Measurements from ENCODE around the gene RSL24D1. TPM values are rescaled to one million over a fixed set of nuclear protein-coding genes. Genes with fewer than 3 reads are reported as not detected.

Gene RSL24D1
- total RNA-seq, 1 experiment from 2014 or later, result 111 TPM

DNA sequence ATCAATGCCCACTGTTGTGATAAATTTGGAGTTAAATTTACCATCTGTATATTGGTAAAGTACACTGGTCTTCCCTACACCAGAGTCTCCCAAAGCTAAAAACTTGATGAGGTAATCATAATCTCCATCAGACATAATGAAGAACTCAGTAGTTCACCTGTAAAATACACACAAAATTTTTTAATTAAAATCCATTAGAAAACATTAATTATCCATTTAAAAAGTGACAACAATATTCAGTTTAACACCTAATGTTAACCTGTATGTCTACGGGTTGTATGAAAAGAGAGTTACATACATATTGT lies 38.0 kb upstream of the RSL24D1 start:
- TF ChIP-seq EZH2 (IDR thresholded peaks at IDR 0.05; ENCODE audit: borderline replicate concordance, low read depth, low read length, poor library complexity, severe bottlenecking), result no peak
- TF ChIP-seq, protein P1, sequence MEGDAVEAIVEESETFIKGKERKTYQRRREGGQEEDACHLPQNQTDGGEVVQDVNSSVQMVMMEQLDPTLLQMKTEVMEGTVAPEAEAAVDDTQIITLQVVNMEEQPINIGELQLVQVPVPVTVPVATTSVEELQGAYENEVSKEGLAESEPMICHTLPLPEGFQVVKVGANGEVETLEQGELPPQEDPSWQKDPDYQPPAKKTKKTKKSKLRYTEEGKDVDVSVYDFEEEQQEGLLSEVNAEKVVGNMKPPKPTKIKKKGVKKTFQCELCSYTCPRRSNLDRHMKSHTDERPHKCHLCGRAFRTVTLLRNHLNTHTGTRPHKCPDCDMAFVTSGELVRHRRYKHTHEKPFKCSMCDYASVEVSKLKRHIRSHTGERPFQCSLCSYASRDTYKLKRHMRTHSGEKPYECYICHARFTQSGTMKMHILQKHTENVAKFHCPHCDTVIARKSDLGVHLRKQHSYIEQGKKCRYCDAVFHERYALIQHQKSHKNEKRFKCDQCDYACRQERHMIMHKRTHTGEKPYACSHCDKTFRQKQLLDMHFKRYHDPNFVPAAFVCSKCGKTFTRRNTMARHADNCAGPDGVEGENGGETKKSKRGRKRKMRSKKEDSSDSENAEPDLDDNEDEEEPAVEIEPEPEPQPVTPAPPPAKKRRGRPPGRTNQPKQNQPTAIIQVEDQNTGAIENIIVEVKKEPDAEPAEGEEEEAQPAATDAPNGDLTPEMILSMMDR (conservative IDR thresholded peaks at IDR 0.05; ENCODE audit: low read depth, low read length), result no peak
- no TSS peak for BruUV-seq (replicated peaks)
- POLR2A ChIA-PET (ENCODE audit: low non-redundant PET), result no interaction called here
- Histone ChIP-seq H3K4me1 (ENCODE audit: insufficient read depth, low read length, poor library complexity, severe bottlenecking) (no peaks in the 10 kb centered on the region), H3K27ac (ENCODE audit: low read depth, low read length, poor library complexity, severe bottlenecking) (no peak overlapping the region), H3K9me3 (ENCODE audit: low read depth, low read length, poor library complexity, severe bottlenecking) (no peaks in the 10 kb centered on the region), H3K4me3 (ENCODE audit: low read depth, low read length, poor library complexity, severe bottlenecking) (no peak overlapping the region), H3K36me3 (ENCODE audit: insufficient read depth, low read length, poor library complexity, severe bottlenecking) (no peaks in the 10 kb centered on the region), H3K27me3 (replicated peaks; ENCODE audit: insufficient read depth, low read depth, low read length, poor library complexity) (peaks cover 11% of the 10 kb centered on the region)
- intact Hi-C loops (cut with micrococcal nuclease; ENCODE audit: unreplicated experiment), result no loop called here
- CTCF ChIA-PET, result no interaction called here
- DNase-seq (ENCODE audit: low spot score), result no peak

DNA sequence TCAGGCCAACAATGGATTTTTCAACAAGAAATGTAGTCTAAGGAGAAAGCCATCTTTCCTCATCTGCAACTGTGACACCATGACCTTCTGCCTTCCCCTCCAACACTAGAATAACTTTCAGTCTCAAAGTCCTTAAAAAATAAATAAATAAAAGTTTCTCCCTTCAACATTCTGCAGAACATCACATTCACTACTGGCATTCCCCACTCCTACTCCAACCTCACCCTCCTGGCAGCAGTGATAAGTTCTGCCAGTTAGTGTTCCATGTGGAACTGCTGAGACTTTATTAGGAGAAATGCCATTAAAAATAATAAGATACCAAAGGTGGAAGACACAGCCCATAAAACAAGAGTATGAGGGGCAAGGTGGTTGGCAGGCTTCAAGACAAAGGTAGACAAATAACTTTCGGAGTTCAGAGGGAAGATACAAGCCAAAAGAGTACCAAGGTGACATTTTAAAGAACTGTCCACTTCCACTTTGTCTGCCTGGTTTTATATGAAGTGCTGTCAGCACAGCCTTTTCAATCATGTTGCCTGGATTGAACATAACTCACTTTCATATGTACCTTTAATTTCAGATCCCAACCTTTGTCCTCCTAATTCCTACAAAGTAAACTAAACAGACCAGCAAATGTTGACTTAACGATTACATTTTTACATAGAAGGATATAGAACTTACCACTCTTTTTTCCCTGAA lies 37.5 kb upstream of the RSL24D1 start:
- peaks cover 11% of the 10 kb centered on the region for H3K27me3 ChIP-seq (replicated peaks; ENCODE audit: insufficient read depth, low read depth, low read length, poor library complexity)
- ChIA-PET POLR2A (ENCODE audit: low non-redundant PET) (no interaction called here), CTCF (no interaction called here)
- H3K36me3 ChIP-seq (ENCODE audit: insufficient read depth, low read length, poor library complexity, severe bottlenecking), result no peaks in the 10 kb centered on the region
- intact Hi-C loops (cut with micrococcal nuclease; ENCODE audit: unreplicated experiment), result no loop called here
- no peak for TF ChIP-seq EZH2 (IDR thresholded peaks at IDR 0.05; ENCODE audit: borderline replicate concordance, low read depth, low read length, poor library complexity, severe bottlenecking)
- TF ChIP-seq, protein P1 (conservative IDR thresholded peaks at IDR 0.05; ENCODE audit: low read depth, low read length), result no peak
- no peak for DNase-seq (ENCODE audit: low spot score)
- H3K27ac ChIP-seq (ENCODE audit: low read depth, low read length, poor library complexity, severe bottlenecking), result no peak overlapping the region
- BruUV-seq (replicated peaks), result no TSS peak
- no peaks in the 10 kb centered on the region for H3K4me1 ChIP-seq (ENCODE audit: insufficient read depth, low read length, poor library complexity, severe bottlenecking)
- no peaks in the 10 kb centered on the region for H3K9me3 ChIP-seq (ENCODE audit: low read depth, low read length, poor library complexity, severe bottlenecking)
- no peak overlapping the region for H3K4me3 ChIP-seq (ENCODE audit: low read depth, low read length, poor library complexity, severe bottlenecking)

DNA sequence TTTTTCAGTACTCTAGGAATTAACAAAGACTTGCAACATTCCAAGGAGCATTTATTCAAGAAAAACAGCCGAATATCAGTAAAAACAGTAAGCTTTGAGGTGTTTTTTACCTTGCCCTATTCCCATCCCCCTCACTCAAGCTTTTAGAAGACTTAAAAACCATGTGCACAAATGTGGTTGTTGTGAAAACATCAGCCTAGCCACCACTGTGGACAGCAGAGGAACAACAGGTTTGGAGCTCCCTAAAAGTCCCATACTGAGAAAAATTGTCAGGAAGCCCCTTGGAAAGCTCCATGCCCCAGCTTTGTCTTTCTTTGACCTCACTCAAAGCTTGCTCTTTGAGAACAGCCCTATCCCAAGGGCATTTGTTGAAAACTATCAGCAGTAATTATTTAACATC lies 34.7 kb upstream of the RSL24D1 start:
- no peak for DNase-seq (ENCODE audit: low spot score)
- H3K4me1 ChIP-seq (ENCODE audit: insufficient read depth, low read length, poor library complexity, severe bottlenecking), result no peaks in the 10 kb centered on the region
- no peaks in the 10 kb centered on the region for H3K9me3 ChIP-seq (ENCODE audit: low read depth, low read length, poor library complexity, severe bottlenecking)
- intact Hi-C loops (cut with micrococcal nuclease; ENCODE audit: unreplicated experiment), result no loop called here
- CTCF ChIA-PET, result no interaction called here
- H3K27ac ChIP-seq (ENCODE audit: low read depth, low read length, poor library complexity, severe bottlenecking), result no peak overlapping the region
- H3K4me3 ChIP-seq (ENCODE audit: low read depth, low read length, poor library complexity, severe bottlenecking), result no peak overlapping the region
- BruUV-seq (replicated peaks), result no TSS peak
- TF ChIP-seq, protein P1 (conservative IDR thresholded peaks at IDR 0.05; ENCODE audit: low read depth, low read length), result no peak
- no peak for TF ChIP-seq EZH2 (IDR thresholded peaks at IDR 0.05; ENCODE audit: borderline replicate concordance, low read depth, low read length, poor library complexity, severe bottlenecking)
- POLR2A ChIA-PET (ENCODE audit: low non-redundant PET), result no interaction called here
- H3K36me3 ChIP-seq (ENCODE audit: insufficient read depth, low read length, poor library complexity, severe bottlenecking), result no peaks in the 10 kb centered on the region
- no peaks in the 10 kb centered on the region for H3K27me3 ChIP-seq (replicated peaks; ENCODE audit: insufficient read depth, low read depth, low read length, poor library complexity)

All from A673 (cell line).